HEK293 (cell line): Measurements from ENCODE around the gene SNCAIP.

ENCODE experiments used
- CTCF ChIA-PET: fragments of 350-600 bp; formaldehyde crosslinking; extraction: SDS; loops from one replicate; lab custom pipeline; 2021; ENCODE audit warnings: antibody characterized with exemption; lab: Yijun Ruan, JAX
- POLR2A ChIA-PET: fragments of 300-600 bp; formaldehyde crosslinking; extraction: SDS; loops from one replicate; lab custom pipeline; 2020; ENCODE audit warnings: antibody characterized with exemption, inconsistent platforms; lab: Yijun Ruan, JAX
- H3K27ac ChIP-seq: fragments of 200-500 bp; sonication (Bioruptor generic); 2 replicates; pipeline ENCODE4 v1.5.1; 2014; ENCODE audit warnings: low read depth, low read length, control low read depth, inconsistent platforms; ENCODE audit errors: extremely low read depth
- H3K36me3 ChIP-seq, 2 experiments: fragments of 200-500 bp in 1 of 2; sonication (Bioruptor generic) in 1 of 2; 1 replicate in 1 of 2; 2 replicates in 1 of 2; pipeline ENCODE4 v1.5.1; 2014 to 2017; ENCODE audit warnings: inconsistent platforms in 2 of 2, low read length in 2 of 2; ENCODE audit not compliant: control insufficient read depth in 2 of 2, insufficient read depth in 1 of 2
- H3K4me1 ChIP-seq: fragments of 200-500 bp; sonication (Bioruptor generic); 2 replicates; pipeline ENCODE4 v1.5.1; 2014; ENCODE audit warnings: mild to moderate bottlenecking, low read length, inconsistent platforms; ENCODE audit not compliant: control insufficient read depth, insufficient read depth
- H3K4me3 ChIP-seq: 2 replicates; pipeline ENCODE4 v1.5.1; 2011; ENCODE audit warnings: low read depth, mild to moderate bottlenecking, control low read depth, low read length, moderate library complexity
- H3K9me3 ChIP-seq: fragments of 200-500 bp; sonication (Bioruptor generic); 2 replicates; pipeline ENCODE4 v1.5.1; 2014; ENCODE audit warnings: low read depth, low read length, inconsistent platforms; ENCODE audit not compliant: control insufficient read depth, insufficient read depth
- KLF10 ChIP-seq: fragments of 450-650 bp; IDR thresholded peaks from 2 replicates; pipeline ENCODE4 v1.5.1; 2018; ENCODE audit warnings: missing biosample characterization, mild to moderate bottlenecking, missing genetic modification characterization
- MEIS1 ChIP-seq: sonication (generic); formaldehyde crosslinking; IDR thresholded peaks from 2 replicates; pipeline ENCODE4 v1.8.1; 2022; ENCODE audit warnings: missing genetic modification reagents, mild to moderate bottlenecking, borderline replicate concordance
- OVOL3 ChIP-seq: fragments of 450-650 bp; formaldehyde crosslinking; IDR thresholded peaks from 2 replicates; pipeline ENCODE4 v1.5.1; 2016; ENCODE audit warnings: missing biosample characterization, missing genetic modification characterization
- SALL2 ChIP-seq: fragments of 450-650 bp; formaldehyde crosslinking; IDR thresholded peaks from 2 replicates; pipeline ENCODE4 v1.5.0; 2017; ENCODE audit warnings: missing biosample characterization, mild to moderate bottlenecking, missing genetic modification characterization, borderline replicate concordance
- SETDB1 ChIP-seq: IDR thresholded peaks from one replicate; pipeline ENCODE4 v1.6.1; 2017; ENCODE audit warnings: mild to moderate bottlenecking, low read length, moderate library complexity, mixed read lengths; ENCODE audit not compliant: insufficient read length
- WT1 ChIP-seq: fragments of 450-650 bp; formaldehyde crosslinking; IDR thresholded peaks from 2 replicates; pipeline ENCODE4 v1.5.1; 2016; ENCODE audit warnings: missing biosample characterization, missing genetic modification characterization
- ZFHX2 ChIP-seq: fragments of 450-650 bp; formaldehyde crosslinking; conservative IDR thresholded peaks from 2 replicates; pipeline ENCODE4 v1.5.1; 2016; ENCODE audit warnings: missing biosample characterization, missing genetic modification characterization
- ZFP41 ChIP-seq: fragments of 450-650 bp; formaldehyde crosslinking; IDR thresholded peaks from 2 replicates; pipeline ENCODE4 v1.5.1; 2016; ENCODE audit warnings: missing biosample characterization, missing genetic modification characterization, borderline replicate concordance
- ZNF2 ChIP-seq: fragments of 450-650 bp; formaldehyde crosslinking; IDR thresholded peaks from 2 replicates; pipeline ENCODE4 v1.5.1; 2016; ENCODE audit warnings: missing biosample characterization, missing genetic modification characterization
- ZNF335 ChIP-seq: fragments of 450-650 bp; formaldehyde crosslinking; conservative IDR thresholded peaks from 2 replicates; pipeline ENCODE4 v1.5.1; 2016; ENCODE audit warnings: missing biosample characterization, missing genetic modification characterization
- ZNF341 ChIP-seq: fragments of 450-650 bp; formaldehyde crosslinking; IDR thresholded peaks from 2 replicates; pipeline ENCODE4; 2016; ENCODE audit warnings: low read depth, missing biosample characterization, missing genetic modification characterization
- ZNF521 ChIP-seq: fragments of 450-650 bp; formaldehyde crosslinking; IDR thresholded peaks from 2 replicates; pipeline ENCODE4 v1.5.1; 2017; ENCODE audit warnings: missing biosample characterization, mild to moderate bottlenecking, missing genetic modification characterization
- ZNF571 ChIP-seq: fragments of 450-650 bp; formaldehyde crosslinking; IDR thresholded peaks from 2 replicates; pipeline ENCODE4 v1.5.0; 2017; ENCODE audit warnings: missing biosample characterization, missing genetic modification characterization
- ZNF610 ChIP-seq: fragments of 450-650 bp; formaldehyde crosslinking; IDR thresholded peaks from 2 replicates; pipeline ENCODE4 v1.5.1; 2016; ENCODE audit warnings: missing biosample characterization, missing genetic modification characterization, borderline replicate concordance
- ZNF629 ChIP-seq: fragments of 450-650 bp; formaldehyde crosslinking; IDR thresholded peaks from 2 replicates; pipeline ENCODE4 v1.5.1; 2017; ENCODE audit warnings: missing biosample characterization, missing genetic modification characterization
- ZNF658 ChIP-seq: fragments of 450-650 bp; formaldehyde crosslinking; IDR thresholded peaks from 2 replicates; pipeline ENCODE4; 2016; ENCODE audit warnings: missing biosample characterization, missing genetic modification characterization
- ZNF664 ChIP-seq: fragments of 450-650 bp; formaldehyde crosslinking; IDR thresholded peaks from 2 replicates; pipeline ENCODE4 v1.5.1; 2016; ENCODE audit warnings: missing biosample characterization, missing genetic modification characterization
- ZNF701 ChIP-seq: fragments of 450-650 bp; formaldehyde crosslinking; IDR thresholded peaks from 2 replicates; pipeline ENCODE4 v1.5.1; 2016; ENCODE audit warnings: missing biosample characterization, missing genetic modification characterization
- ZNF768 ChIP-seq: fragments of 450-650 bp; formaldehyde crosslinking; IDR thresholded peaks from 2 replicates; pipeline ENCODE4 v1.5.1; 2018; ENCODE audit warnings: missing biosample characterization, mild to moderate bottlenecking, missing genetic modification characterization
- ZNF792 ChIP-seq: fragments of 450-650 bp; formaldehyde crosslinking; IDR thresholded peaks from 2 replicates; pipeline ENCODE4 v1.5.1; 2016; ENCODE audit warnings: missing biosample characterization, missing genetic modification characterization
- ZSCAN16 ChIP-seq: fragments of 450-650 bp; formaldehyde crosslinking; IDR thresholded peaks from 2 replicates; pipeline ENCODE4 v1.5.1; 2016; ENCODE audit warnings: missing biosample characterization, missing genetic modification characterization
- TF ChIP-seq, protein P1 (sequence below): fragments of 450-650 bp; formaldehyde crosslinking; IDR thresholded peaks from 2 replicates; pipeline ENCODE4 v1.5.1; 2016; ENCODE audit warnings: missing biosample characterization, missing genetic modification characterization
- TF ChIP-seq, protein P2 (sequence below): fragments of 450-650 bp; formaldehyde crosslinking; IDR thresholded peaks from 2 replicates; pipeline ENCODE4 v1.5.1; 2016; ENCODE audit warnings: missing biosample characterization, missing genetic modification characterization
- TF ChIP-seq, protein P3 (sequence below): fragments of 450-650 bp; formaldehyde crosslinking; IDR thresholded peaks from 2 replicates; pipeline ENCODE4 v1.5.1; 2016; ENCODE audit warnings: missing biosample characterization, missing genetic modification characterization, low read depth
- TF ChIP-seq, protein P4 (sequence below): fragments of 450-650 bp; formaldehyde crosslinking; IDR thresholded peaks from 2 replicates; pipeline ENCODE4 v1.5.1; 2016; ENCODE audit warnings: missing biosample characterization, missing genetic modification characterization, borderline replicate concordance
- TF ChIP-seq, protein P5 (sequence below): fragments of 450-650 bp; formaldehyde crosslinking; IDR thresholded peaks from 2 replicates; pipeline ENCODE4 v1.5.1; 2016; ENCODE audit warnings: missing biosample characterization, missing genetic modification characterization

The SNCAIP gene

DNA sequence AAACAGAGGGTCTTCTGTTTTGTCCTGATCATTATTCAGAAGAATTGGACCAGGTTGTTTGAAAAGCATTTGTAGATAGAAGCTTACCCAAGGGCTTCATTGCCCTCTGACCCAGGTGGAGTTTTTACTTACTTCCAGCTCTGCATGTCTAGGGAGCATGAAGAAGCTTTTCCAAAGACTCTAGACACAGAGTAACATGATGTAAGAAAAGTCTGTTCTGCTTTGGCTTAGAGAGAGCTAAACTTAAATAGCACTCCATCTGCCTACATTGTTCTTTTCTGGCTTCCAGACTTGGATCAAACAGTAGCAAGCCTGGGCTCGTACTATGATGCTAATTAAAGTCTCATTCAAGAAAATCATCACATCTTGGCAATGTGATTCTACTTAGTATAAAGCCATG, 112.1 kb downstream of the SNCAIP start (continued):
- TF ChIP-seq ZNF792 (tag by site-specific recombination): no peak
- no peak for TF ChIP-seq ZNF571
- no peak for TF ChIP-seq ZNF664 (tag by site-specific recombination)
- TF ChIP-seq SETDB1: no peak
- TF ChIP-seq, protein P1, sequence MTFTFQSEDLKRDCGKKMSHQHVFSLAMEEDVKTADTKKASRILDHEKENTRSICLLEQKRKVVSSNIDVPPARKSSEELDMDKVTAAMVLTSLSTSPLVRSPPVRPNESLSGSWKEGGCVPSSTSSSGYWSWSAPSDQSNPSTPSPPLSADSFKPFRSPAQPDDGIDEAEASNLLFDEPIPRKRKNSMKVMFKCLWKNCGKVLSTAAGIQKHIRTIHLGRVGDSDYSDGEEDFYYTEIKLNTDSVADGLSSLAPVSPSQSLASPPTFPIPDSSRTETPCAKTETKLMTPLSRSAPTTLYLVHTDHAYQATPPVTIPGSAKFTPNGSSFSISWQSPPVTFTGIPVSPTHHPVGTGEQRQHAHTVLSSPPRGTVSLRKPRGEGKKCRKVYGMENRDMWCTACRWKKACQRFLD (tag by site-specific recombination): no peak
- no peak for TF ChIP-seq ZNF768 (tag by site-specific recombination)
- TF ChIP-seq ZNF335 (tag by site-specific recombination): no peak
- TF ChIP-seq OVOL3 (tag by site-specific recombination): no peak
- no peak for TF ChIP-seq ZNF629 (tag by site-specific recombination)
- no peak for TF ChIP-seq SALL2 (tag by site-specific recombination)
- TF ChIP-seq, protein P2, sequence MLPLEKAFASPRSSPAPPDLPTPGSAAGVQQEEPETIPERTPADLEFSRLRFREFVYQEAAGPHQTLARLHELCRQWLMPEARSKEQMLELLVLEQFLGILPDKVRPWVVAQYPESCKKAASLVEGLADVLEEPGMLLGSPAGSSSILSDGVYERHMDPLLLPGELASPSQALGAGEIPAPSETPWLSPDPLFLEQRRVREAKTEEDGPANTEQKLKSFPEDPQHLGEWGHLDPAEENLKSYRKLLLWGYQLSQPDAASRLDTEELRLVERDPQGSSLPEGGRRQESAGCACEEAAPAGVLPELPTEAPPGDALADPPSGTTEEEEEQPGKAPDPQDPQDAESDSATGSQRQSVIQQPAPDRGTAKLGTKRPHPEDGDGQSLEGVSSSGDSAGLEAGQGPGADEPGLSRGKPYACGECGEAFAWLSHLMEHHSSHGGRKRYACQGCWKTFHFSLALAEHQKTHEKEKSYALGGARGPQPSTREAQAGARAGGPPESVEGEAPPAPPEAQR (tag by site-specific recombination): no peak

DNA sequence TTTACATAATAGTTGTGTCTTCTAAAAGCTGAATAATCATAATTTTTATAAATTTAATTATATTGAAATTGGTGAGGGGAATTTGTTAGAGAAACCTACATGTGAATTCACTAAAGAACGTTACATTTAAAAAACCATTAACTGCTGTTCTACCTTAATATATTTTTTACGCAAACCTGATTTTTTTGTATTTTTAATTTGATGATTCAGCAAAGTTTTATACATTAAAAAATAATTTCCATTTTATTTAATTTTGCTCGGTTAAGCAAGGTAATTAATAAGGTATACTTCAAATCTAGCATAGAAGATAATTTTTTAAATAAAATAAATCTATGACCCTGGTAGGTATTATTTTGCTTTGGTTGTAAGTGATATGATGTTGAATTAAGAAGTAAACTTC, 114.3 kb downstream of the SNCAIP start:
- no peaks in the 10 kb centered on the region for H3K9me3 ChIP-seq
- peaks cover 8% of the 10 kb centered on the region for H3K4me1 ChIP-seq
- peaks cover 0 to 6% of the 10 kb centered on the region in 2 experiments; a peak in 1 of 3 replicates for H3K36me3 ChIP-seq
- no peak overlapping the region for H3K4me3 ChIP-seq
- POLR2A ChIA-PET: no interaction called here
- CTCF ChIA-PET: interaction anchor here (1.8 to 2.4 kb wide), 2 partner anchors 9 to 11 kb away, joined by 6 to 7 read pairs; no protein-coding TSS in a partner anchor
- TF ChIP-seq ZFP41 (tag by site-specific recombination) (no peak), SETDB1 (no peak), ZNF658 (tag by site-specific recombination) (no peak), MEIS1 (CRISPR knock-in tag) (no peak), ZSCAN16 (tag by site-specific recombination) (no peak), ZFHX2 (tag by site-specific recombination) (no peak), KLF10 (tag by site-specific recombination) (no peak)
- TF ChIP-seq, all 188 proteins: peak for 0
- no peak overlapping the region for H3K27ac ChIP-seq

DNA sequence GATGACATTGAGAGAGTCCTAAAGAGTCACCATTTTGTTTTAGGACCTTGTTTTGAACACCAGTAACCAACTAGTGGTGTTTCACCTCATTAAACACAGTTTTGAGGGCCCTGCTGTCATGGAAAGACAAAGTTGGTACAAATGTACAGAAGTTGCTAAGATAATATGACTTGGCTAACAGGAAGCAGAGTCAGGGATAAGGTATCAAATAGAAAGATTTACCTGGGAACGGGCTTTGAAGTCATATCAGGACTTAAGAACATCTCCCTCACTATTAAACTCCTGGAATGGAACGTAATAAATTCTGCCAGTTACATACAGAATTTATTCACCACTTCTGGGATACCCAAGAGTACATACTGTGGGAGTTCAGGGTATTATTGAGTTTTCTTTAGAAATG, 115.6 kb downstream of the SNCAIP start:
- Histone ChIP-seq H3K9me3 (no peaks in the 10 kb centered on the region), H3K36me3 (peaks cover 0 to 6% of the 10 kb centered on the region in 2 experiments; a peak in 1 of 3 replicates), H3K27ac (no peak overlapping the region), H3K4me3 (no peak overlapping the region), H3K4me1 (peaks cover 8% of the 10 kb centered on the region)
- ChIA-PET POLR2A (no interaction called here), CTCF (no interaction called here)
- TF ChIP-seq, protein P3, sequence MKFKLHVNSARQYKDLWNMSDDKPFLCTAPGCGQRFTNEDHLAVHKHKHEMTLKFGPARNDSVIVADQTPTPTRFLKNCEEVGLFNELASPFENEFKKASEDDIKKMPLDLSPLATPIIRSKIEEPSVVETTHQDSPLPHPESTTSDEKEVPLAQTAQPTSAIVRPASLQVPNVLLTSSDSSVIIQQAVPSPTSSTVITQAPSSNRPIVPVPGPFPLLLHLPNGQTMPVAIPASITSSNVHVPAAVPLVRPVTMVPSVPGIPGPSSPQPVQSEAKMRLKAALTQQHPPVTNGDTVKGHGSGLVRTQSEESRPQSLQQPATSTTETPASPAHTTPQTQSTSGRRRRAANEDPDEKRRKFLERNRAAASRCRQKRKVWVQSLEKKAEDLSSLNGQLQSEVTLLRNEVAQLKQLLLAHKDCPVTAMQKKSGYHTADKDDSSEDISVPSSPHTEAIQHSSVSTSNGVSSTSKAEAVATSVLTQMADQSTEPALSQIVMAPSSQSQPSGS (tag by site-specific recombination): no peak
- TF ChIP-seq WT1 (tag by site-specific recombination) (no peak), ZNF610 (tag by site-specific recombination) (no peak), ZNF629 (tag by site-specific recombination) (no peak), ZNF701 (tag by site-specific recombination) (no peak), KLF10 (tag by site-specific recombination) (no peak), ZNF521 (tag by site-specific recombination) (no peak), ZNF792 (tag by site-specific recombination) (no peak), ZNF341 (tag by site-specific recombination) (no peak), ZNF2 (tag by site-specific recombination) (no peak)
- TF ChIP-seq, protein P4, sequence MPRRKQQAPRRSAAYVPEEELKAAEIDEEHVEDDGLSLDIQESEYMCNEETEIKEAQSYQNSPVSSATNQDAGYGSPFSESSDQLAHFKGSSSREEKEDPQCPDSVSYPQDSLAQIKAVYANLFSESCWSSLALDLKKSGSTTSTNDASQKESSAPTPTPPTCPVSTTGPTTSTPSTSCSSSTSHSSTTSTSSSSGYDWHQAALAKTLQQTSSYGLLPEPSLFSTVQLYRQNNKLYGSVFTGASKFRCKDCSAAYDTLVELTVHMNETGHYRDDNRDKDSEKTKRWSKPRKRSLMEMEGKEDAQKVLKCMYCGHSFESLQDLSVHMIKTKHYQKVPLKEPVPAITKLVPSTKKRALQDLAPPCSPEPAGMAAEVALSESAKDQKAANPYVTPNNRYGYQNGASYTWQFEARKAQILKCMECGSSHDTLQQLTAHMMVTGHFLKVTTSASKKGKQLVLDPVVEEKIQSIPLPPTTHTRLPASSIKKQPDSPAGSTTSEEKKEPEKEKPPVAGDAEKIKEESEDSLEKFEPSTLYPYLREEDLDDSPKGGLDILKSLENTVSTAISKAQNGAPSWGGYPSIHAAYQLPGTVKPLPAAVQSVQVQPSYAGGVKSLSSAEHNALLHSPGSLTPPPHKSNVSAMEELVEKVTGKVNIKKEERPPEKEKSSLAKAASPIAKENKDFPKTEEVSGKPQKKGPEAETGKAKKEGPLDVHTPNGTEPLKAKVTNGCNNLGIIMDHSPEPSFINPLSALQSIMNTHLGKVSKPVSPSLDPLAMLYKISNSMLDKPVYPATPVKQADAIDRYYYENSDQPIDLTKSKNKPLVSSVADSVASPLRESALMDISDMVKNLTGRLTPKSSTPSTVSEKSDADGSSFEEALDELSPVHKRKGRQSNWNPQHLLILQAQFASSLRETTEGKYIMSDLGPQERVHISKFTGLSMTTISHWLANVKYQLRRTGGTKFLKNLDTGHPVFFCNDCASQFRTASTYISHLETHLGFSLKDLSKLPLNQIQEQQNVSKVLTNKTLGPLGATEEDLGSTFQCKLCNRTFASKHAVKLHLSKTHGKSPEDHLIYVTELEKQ (tag by site-specific recombination): no peak
- TF ChIP-seq, protein P5, sequence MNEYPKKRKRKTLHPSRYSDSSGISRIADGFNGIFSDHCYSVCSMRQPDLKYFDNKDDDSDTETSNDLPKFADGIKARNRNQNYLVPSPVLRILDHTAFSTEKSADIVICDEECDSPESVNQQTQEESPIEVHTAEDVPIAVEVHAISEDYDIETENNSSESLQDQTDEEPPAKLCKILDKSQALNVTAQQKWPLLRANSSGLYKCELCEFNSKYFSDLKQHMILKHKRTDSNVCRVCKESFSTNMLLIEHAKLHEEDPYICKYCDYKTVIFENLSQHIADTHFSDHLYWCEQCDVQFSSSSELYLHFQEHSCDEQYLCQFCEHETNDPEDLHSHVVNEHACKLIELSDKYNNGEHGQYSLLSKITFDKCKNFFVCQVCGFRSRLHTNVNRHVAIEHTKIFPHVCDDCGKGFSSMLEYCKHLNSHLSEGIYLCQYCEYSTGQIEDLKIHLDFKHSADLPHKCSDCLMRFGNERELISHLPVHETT (tag by site-specific recombination): no peak
